Stimulated activated CD8-positive, alpha-beta memory T cell treated with anti-CD3 and anti-CD28 coated beads, Interleukin-12 subunit alpha, Interleukin-12 subunit beta, amount 100 ng/mL, for 24 hours (primary cell): ENCODE data around the gene COPB1.
"Not testable (repeated sequence)": the region's sequence is repeated elsewhere in the genome, so short reads cannot be mapped to it uniquely, and the experiment has no call there.

Experiments
- DNase-seq: peaks from one replicate; pipeline ENCODE4 v3.0.0-alpha.2; 2020; ENCODE audit errors: extremely low read depth

Gene COPB1

GRCh38 chr11:14499560-14500180 lies at the start of gene COPB1:
Gene COPB1, minus strand, starts transcription at chr11:14499811. Its CDS starts 883 bp downstream, at chr11:14498928.
- peak; percentile 84 for DNase-seq

- no peak for DNase-seq
These were observed 47.8 kb upstream of the COPB1 start for GRCh38 chr11:14547440-14547839.

DNA sequence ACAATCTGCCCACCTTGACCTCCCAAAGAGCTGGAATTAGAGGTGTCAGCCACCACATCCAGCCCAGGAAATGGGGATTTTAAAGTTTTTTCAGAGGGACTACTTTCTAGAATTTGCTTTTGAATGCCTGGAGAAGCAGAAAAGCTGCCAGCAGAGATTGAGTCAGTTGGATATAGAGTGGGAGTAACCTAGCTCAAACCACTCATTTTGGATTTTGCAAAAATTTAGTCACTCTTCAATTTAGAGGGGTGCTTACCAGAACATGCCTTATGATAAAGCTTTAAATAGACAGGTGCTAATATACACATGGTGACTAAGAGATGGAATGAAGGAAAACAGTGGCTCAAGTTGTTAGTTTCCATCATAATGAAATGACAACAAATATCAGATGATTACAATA lies 47.1 kb upstream of the COPB1 start:
- DNase-seq: no peak

DNA sequence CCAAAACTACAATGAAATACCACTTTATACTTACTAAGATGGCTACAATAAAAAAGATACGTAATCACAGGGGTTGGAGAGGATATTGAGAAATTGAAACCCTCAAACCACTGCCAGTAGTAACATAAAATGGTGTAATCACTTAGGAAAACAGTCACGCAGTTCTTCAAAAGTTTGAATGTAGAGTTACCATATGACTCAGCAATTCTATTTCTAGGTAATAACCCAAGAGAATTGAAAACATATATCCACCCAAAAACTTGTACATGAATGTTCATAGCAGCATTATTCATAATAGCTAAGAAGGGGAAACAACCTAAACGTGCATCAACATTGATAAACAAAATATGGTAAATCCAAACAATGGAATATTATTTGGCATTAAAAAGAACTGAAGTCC lies 45.0 kb upstream of the COPB1 start:
- no peak for DNase-seq

DNA sequence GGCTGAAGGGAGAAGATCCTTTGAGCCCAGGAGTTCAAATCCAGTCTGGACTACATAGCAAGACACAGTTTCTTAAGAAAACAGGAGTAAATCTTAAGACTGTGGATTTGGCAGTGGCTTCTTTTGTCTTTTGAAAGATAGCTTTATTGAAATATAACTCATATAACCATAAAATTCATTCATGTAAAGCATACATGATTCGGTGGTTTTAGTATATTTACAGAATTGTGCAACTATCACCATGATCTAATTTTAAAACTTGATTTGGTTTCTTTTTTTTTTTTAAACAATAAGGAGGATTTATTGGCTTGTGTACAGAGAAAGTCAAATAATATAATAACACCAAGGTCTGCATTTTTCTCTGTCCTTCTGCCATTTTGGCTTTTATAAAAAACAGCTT lies 43.6 kb upstream of the COPB1 start:
- no peak for DNase-seq

GRCh38 chr11:14542324-14542723 lies 42.7 kb upstream of the COPB1 start:
- no peak for DNase-seq

GRCh38 chr11:14541192-14541947 lies 41.8 kb upstream of the COPB1 start:
- DNase-seq: no peak

GRCh38 chr11:14539982-14540421 lies 40.4 kb upstream of the COPB1 start:
- DNase-seq: no peak

- no peak for DNase-seq
These were observed 39.4 kb upstream of the COPB1 start for GRCh38 chr11:14538926-14539554.

GRCh38 chr11:14538271-14538925 lies 38.8 kb upstream of the COPB1 start:
- DNase-seq: no peak

DNA sequence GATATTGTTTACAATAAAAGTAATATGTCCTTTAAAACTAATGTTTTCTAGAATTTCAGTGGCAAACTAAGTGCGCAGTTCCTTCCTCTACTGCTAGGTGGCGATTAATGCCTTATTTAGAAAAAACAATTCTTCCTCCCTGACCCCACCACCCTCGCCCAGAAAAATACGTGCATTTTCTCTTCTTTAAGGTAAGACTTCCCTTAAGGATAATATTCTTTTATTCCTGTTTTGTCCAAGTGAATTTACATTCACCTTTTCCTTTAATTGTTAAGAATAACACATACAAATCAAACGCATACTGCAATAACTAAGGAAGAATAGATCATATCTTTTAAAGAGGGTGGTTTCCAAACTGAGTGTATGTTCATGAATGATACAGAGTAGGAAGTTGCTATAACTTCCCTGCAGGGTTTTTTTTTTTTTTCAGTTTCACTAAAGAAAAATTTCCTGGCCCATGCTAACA lies 37.6 kb upstream of the COPB1 start:
- no peak for DNase-seq

- not testable (repeated sequence) for DNase-seq
These were observed 35.6 kb upstream of the COPB1 start for GRCh38 chr11:14535166-14535565.

- DNase-seq: no peak
These were observed 30.3 kb upstream of the COPB1 start for GRCh38 chr11:14529951-14530350.

DNA sequence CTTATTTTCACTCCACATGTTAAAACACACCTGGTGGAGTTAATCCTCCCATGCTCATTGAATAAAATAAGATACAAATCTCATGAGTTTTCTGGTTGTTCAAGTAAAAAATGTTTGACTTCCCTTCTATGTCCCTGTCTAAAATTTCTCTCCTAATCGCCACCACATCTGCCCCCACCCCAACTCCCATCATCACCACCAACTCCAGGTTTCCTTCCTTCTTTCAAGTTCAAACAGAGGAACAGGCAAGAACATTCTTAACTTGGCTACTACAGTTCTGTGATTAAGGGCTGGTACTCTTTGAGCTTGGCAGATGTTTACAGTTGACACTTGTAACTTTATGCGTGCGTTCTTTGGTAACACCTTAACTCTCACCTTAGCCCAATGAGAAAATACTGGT lies 29.7 kb upstream of the COPB1 start:
- no peak for DNase-seq

DNA sequence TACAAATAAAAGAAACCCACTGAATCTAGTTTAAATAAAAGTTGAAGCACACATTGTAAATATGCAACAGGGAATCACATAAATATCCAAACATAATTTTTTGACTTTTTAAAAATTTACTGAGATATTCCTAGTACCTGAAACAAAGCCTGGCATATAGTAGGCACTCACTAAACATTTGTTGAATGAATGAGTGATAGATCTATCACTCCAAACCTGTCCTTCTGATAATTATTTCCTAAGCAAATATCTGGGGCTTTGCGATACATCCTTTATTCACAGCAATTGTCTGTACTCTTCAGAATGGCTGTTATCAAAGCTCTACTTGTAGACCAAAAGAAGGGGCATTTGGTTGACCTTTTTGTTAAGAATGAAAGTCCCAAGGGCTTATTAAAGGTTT lies 23.2 kb upstream of the COPB1 start:
- DNase-seq: no peak

- DNase-seq: no peak
These were observed 22.6 kb upstream of the COPB1 start for GRCh38 chr11:14522245-14522644.

DNA sequence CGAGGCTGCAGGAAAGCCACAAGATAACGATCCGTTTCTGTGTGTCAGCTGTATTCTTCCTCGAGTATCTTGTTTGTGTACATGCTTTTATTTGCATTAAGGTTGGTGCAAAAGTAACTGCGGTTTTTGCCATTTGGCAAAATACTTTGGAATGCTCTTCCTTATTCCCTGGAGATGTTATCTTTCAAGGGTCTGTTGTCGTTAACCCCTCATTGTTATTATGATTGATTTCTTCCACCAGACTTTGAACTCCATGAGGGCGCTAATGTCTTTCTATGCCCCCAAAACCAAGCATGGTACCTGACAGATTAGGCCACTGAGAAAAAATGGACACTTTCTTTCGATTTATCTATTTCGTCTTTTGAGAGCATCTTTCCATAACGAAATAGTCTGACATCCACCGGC lies 21.1 kb upstream of the COPB1 start:
- DNase-seq: no peak

GRCh38 chr11:14519917-14520746 lies 20.5 kb upstream of the COPB1 start, which contains the start of gene PSMA1:
Gene PSMA1, minus strand, starts transcription at chr11:14520386. Its CDS starts 87 bp downstream, at chr11:14520299.
- peak; percentile 82 for DNase-seq

DNA sequence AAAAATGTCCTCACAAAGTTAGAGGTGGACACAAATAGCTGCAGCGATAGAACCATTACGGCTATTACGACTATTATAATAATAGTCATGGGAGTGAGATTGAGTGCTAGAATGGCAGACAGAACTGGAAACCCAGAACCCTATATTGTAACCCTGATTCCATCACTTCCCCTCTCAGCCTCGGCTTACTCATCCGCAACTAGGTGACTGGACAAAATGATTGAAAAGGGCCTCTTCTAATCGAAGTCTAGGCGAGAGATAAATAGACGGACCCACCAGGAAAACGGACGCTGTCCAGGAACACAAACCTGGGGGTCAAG lies 19.9 kb upstream of the COPB1 start:
- DNase-seq: no peak

DNA sequence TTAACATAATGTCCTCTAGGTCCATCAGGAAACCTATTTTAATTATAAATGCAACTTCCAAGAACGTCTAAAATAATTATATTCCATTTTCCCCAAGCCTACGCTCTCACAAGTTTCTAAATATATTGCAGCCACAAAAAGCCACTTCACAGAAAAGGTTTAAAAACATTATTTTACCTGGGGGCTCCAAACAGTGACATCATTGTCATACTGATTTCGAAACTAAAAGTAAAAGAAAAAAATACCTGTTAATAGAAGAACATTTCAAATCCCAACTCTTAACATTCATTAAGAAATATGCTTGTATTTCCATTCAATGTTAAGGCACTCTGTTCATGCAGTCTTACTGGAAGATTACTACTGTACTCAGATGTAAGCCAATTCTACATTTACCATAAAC lies 19.2 kb upstream of the COPB1 start:
- DNase-seq: no peak

- DNase-seq: no peak
These were observed 14.2 kb upstream of the COPB1 start for GRCh38 chr11:14513800-14514199.

GRCh38 chr11:14506532-14506931 lies 6.9 kb upstream of the COPB1 start:
- no peak for DNase-seq
